Stimulated activated CD4-positive, alpha-beta T cell treated with anti-CD3 and anti-CD28 coated beads, Interleukin-2, amount 100 ng/mL, for 4 hours (primary cell): ENCODE results near the gene TMEM178B.

Experiments
- DNase-seq: peaks from one replicate; pipeline ENCODE4 v3.0.0-alpha.2; 2020; ENCODE audit warnings: low read depth

The TMEM178B gene

GRCh38 chr7:141466151-141466904 lies 392.5 kb downstream of the TMEM178B start:
- no peak for DNase-seq

GRCh38 chr7:141468341-141468740 lies 394.5 kb downstream of the TMEM178B start:
- DNase-seq, result no peak

- no peak for DNase-seq
Observed at GRCh38 chr7:141475679-141476078, 401.8 kb downstream of the TMEM178B start.

- DNase-seq, result no peak
Observed at GRCh38 chr7:141477865-141478264, 404.0 kb downstream of the TMEM178B start.

GRCh38 chr7:141478845-141479244 lies 405.0 kb downstream of the TMEM178B start:
- DNase-seq, result no peak

GRCh38 chr7:141480953-141481352 lies 407.1 kb downstream of the TMEM178B start:
- DNase-seq, result no peak

- DNase-seq, result no peak
Observed at GRCh38 chr7:141481971-141482370, 408.1 kb downstream of the TMEM178B start.

- DNase-seq, result no peak
Observed at GRCh38 chr7:141483044-141483443, 409.2 kb downstream of the TMEM178B start.

- no peak for DNase-seq
Observed at GRCh38 chr7:141484907-141485306, 411.0 kb downstream of the TMEM178B start.

- DNase-seq, result no peak
Observed at GRCh38 chr7:141486959-141487358, 413.1 kb downstream of the TMEM178B start.

GRCh38 chr7:141490474-141490873 lies 416.6 kb downstream of the TMEM178B start:
- DNase-seq, result no peak

- no peak for DNase-seq
Observed at GRCh38 chr7:141495057-141495456, 421.2 kb downstream of the TMEM178B start.

- DNase-seq, result no peak
Observed at GRCh38 chr7:141497391-141497790, 423.5 kb downstream of the TMEM178B start.

GRCh38 chr7:141500608-141501007 lies 426.7 kb downstream of the TMEM178B start:
- no peak for DNase-seq

- DNase-seq, result no peak
Observed at GRCh38 chr7:141501451-141501850, 427.6 kb downstream of the TMEM178B start.

GRCh38 chr7:141511316-141511675 lies 437.4 kb downstream of the TMEM178B start:
- DNase-seq, result no peak

- no peak for DNase-seq
Observed at GRCh38 chr7:141511676-141512396, 438.0 kb downstream of the TMEM178B start.

GRCh38 chr7:141512597-141512996 lies 438.7 kb downstream of the TMEM178B start:
- no peak for DNase-seq

GRCh38 chr7:141513720-141514119 lies 439.9 kb downstream of the TMEM178B start:
- DNase-seq, result no peak

- DNase-seq, result no peak
Observed at GRCh38 chr7:141515941-141516340, 442.1 kb downstream of the TMEM178B start.

- no peak for DNase-seq
Observed at GRCh38 chr7:141519623-141520022, 445.8 kb downstream of the TMEM178B start.

- no peak for DNase-seq
Observed at GRCh38 chr7:141522657-141523342, 448.9 kb downstream of the TMEM178B start.

GRCh38 chr7:141525973-141526514 lies 452.2 kb downstream of the TMEM178B start:
- no peak for DNase-seq
